Right lobe of liver (tissue), 4 donors: Measurements from ENCODE around the gene USP47.

Experiments used
- POLR2A ChIP-seq: fragments of 450-650 bp; IDR thresholded peaks from one replicate; pipeline ENCODE4 v1.6.1; 2017; ENCODE audit warnings: antibody characterized with exemption, mild to moderate bottlenecking
- TF ChIP-seq, protein P1 (sequence below), 4 donors: fragments of 200-600 bp in 3 of 4; fragments of 450-650 bp in 1 of 4; IDR thresholded peaks; one replicate each; pipeline versions ENCODE4 v1.5.1 to v1.8.0; 2016 to 2022; ENCODE audit warnings: antibody characterized with exemption in 4 of 4, mild to moderate bottlenecking in 2 of 4
- donor health status: DM: no; HTN: no; CAD: no.
- donor health status: DM: no; HTN: no; CAD: no.
- donor health status: DM: no; HTN: yes; CAD: no.

DNA sequence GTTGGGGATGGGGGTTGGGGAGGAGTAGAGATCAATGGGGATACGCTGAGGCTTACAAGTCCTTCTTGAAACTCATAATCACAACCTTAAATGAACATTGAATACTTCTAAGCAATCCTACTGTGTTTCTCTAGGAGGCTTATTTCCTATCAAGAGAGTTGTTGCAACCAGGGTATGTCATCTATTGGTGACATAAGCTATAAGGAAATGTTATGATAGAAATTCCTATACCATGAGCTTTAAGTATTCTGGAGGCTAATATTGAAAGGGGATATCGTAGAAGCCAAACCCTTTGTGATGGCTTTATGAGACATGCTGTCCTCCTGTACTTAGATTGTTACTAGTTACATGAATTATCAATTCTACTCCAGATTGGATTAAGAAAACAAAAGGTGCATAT is 93.8 kb downstream of the USP47 start:
- TF ChIP-seq, protein P1, sequence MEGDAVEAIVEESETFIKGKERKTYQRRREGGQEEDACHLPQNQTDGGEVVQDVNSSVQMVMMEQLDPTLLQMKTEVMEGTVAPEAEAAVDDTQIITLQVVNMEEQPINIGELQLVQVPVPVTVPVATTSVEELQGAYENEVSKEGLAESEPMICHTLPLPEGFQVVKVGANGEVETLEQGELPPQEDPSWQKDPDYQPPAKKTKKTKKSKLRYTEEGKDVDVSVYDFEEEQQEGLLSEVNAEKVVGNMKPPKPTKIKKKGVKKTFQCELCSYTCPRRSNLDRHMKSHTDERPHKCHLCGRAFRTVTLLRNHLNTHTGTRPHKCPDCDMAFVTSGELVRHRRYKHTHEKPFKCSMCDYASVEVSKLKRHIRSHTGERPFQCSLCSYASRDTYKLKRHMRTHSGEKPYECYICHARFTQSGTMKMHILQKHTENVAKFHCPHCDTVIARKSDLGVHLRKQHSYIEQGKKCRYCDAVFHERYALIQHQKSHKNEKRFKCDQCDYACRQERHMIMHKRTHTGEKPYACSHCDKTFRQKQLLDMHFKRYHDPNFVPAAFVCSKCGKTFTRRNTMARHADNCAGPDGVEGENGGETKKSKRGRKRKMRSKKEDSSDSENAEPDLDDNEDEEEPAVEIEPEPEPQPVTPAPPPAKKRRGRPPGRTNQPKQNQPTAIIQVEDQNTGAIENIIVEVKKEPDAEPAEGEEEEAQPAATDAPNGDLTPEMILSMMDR (IDR thresholded peaks at IDR 0.05): no peak
- TF ChIP-seq POLR2A: no peak
